Lower leg skin (tissue), 3 donors: ENCODE data around the gene ANXA1.

Experiments used
- POLR2A ChIP-seq, 2 donors: fragments of 450-650 bp; IDR thresholded peaks; one replicate each; pipeline ENCODE4 v1.6.1; 2016 to 2017; ENCODE audit warnings: antibody characterized with exemption in 2 of 2, mild to moderate bottlenecking in 1 of 2, moderate library complexity in 1 of 2
- TF ChIP-seq, protein P1 (sequence below), 3 donors: fragments of 450-650 bp; IDR thresholded peaks; one replicate each; pipeline ENCODE4 v1.5.1; 2016; ENCODE audit warnings: antibody characterized with exemption in 3 of 3, mild to moderate bottlenecking in 3 of 3, moderate library complexity in 2 of 3

DNA sequence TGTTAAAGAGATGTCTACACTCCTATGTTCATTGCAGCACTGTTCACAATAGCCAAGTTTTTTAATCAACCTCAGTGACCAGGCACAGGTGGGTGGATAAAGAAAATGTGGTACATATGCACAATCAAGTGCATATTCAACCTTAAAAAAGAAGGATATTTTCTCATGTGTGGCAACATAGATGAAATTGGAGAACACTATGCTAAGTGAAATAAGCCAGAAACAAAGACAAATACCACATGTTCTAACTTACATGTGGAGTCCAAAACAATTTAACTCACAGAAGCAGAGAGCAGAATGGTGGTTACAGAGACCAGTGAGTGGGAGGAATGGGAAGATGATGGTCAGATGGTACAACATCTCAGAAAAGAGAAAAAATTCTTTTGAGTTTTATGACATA lies 31.8 kb downstream of the ANXA1 start:
- TF ChIP-seq, protein P1, sequence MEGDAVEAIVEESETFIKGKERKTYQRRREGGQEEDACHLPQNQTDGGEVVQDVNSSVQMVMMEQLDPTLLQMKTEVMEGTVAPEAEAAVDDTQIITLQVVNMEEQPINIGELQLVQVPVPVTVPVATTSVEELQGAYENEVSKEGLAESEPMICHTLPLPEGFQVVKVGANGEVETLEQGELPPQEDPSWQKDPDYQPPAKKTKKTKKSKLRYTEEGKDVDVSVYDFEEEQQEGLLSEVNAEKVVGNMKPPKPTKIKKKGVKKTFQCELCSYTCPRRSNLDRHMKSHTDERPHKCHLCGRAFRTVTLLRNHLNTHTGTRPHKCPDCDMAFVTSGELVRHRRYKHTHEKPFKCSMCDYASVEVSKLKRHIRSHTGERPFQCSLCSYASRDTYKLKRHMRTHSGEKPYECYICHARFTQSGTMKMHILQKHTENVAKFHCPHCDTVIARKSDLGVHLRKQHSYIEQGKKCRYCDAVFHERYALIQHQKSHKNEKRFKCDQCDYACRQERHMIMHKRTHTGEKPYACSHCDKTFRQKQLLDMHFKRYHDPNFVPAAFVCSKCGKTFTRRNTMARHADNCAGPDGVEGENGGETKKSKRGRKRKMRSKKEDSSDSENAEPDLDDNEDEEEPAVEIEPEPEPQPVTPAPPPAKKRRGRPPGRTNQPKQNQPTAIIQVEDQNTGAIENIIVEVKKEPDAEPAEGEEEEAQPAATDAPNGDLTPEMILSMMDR (IDR thresholded peaks at IDR 0.05) = no peak
- TF ChIP-seq POLR2A (IDR thresholded peaks at IDR 0.05) = no peak
